IMR-90 (cell line): ENCODE results near the gene ALDOC. TPM values are rescaled to one million over a fixed set of nuclear protein-coding genes. Genes with fewer than 3 reads are reported as not detected.

Experiments used
- ATAC-seq: fragments of 200-7000 bp; cut with Tn5 transposase; 2 replicates; pipeline ENCODE4 v1.9.1; 2020; ENCODE audit warnings: low read depth, mild to moderate bottlenecking, moderate library complexity
- BruUV-seq: library from RNA; stranded (reverse); fragments of 400-500 nt; replicated peaks from 2 replicates; lab custom pipeline; 2021; lab: Mats Ljungman, UMichigan
- CTCF ChIA-PET: fragments of 300-600 bp; formaldehyde crosslinking; extraction: SDS; loops from one replicate; lab custom pipeline; 2021; ENCODE audit warnings: antibody characterized with exemption; lab: Yijun Ruan, JAX
- POLR2A ChIA-PET: fragments of 300-600 bp; sonication (Branson Sonifier 250); formaldehyde crosslinking; loops from one replicate; lab custom pipeline; 2022; ENCODE audit warnings: antibody characterized with exemption; ENCODE audit not compliant: unreplicated experiment; lab: Charles Lee
- DNase-seq: peaks from one replicate; pipeline ENCODE4 v3.0.0; 2013
- H2AFZ ChIP-seq: replicated peaks from 2 replicates; pipeline ENCODE3; 2013; ENCODE audit warnings: low read length, mild to moderate bottlenecking; ENCODE audit not compliant: poor library complexity
- H2AK5ac ChIP-seq: 2 replicates; pipeline ENCODE4 v1.6.1; 2013; ENCODE audit warnings: low read depth, low read length, inconsistent platforms
- H2AK9ac ChIP-seq: replicated peaks from 2 replicates; pipeline ENCODE3; 2013; ENCODE audit warnings: mild to moderate bottlenecking, low read depth, low read length, moderate library complexity; ENCODE audit not compliant: poor library complexity
- H2BK120ac ChIP-seq: 2 replicates; pipeline ENCODE4 v1.6.1; 2013; ENCODE audit warnings: low read depth, low read length, inconsistent platforms
- H2BK15ac ChIP-seq: 3 replicates; pipeline ENCODE4 v1.6.1; 2013; ENCODE audit warnings: low read depth, low read length, inconsistent platforms
- H2BK20ac ChIP-seq: 2 replicates; pipeline ENCODE4 v1.6.1; 2013; ENCODE audit warnings: low read depth, mild to moderate bottlenecking, inconsistent platforms, low read length, moderate library complexity
- H2BK5ac ChIP-seq: 2 replicates; pipeline ENCODE4 v1.6.1; 2013; ENCODE audit warnings: mild to moderate bottlenecking, low read depth, low read length, inconsistent platforms; ENCODE audit not compliant: poor library complexity, severe bottlenecking
- H3K14ac ChIP-seq: replicated peaks from 2 replicates; pipeline ENCODE4 v1.6.1; 2013; ENCODE audit warnings: low read depth, low read length, inconsistent platforms
- H3K18ac ChIP-seq: 2 replicates; pipeline ENCODE4 v1.6.1; 2013; ENCODE audit warnings: low read depth, low read length, control low read depth
- H3K23ac ChIP-seq: 2 replicates; pipeline ENCODE4 v1.6.1; 2013; ENCODE audit warnings: low read depth, low read length, inconsistent platforms
- H3K27ac ChIP-seq: 2 replicates; pipeline ENCODE4 v1.5.1; 2013; ENCODE audit warnings: mild to moderate bottlenecking, control low read depth, low read length; ENCODE audit not compliant: insufficient read depth
- H3K27me3 ChIP-seq: 2 replicates; pipeline ENCODE4 v1.6.1; 2013; ENCODE audit warnings: low read length; ENCODE audit not compliant: control insufficient read depth, insufficient read depth
- H3K36me3 ChIP-seq: 2 replicates; pipeline ENCODE4 v1.6.1; 2013; ENCODE audit warnings: low read length, mixed read lengths; ENCODE audit not compliant: control insufficient read depth, insufficient read depth
- H3K4ac ChIP-seq: 2 replicates; pipeline ENCODE4 v1.6.1; 2013; ENCODE audit warnings: low read depth, low read length, inconsistent platforms
- H3K4me1 ChIP-seq: 2 replicates; pipeline ENCODE4 v1.6.1; 2013; ENCODE audit warnings: low read length, mixed read lengths; ENCODE audit not compliant: control insufficient read depth, insufficient read depth
- H3K4me2 ChIP-seq: 2 replicates; pipeline ENCODE4 v1.6.1; 2013; ENCODE audit warnings: low read depth, mild to moderate bottlenecking, control low read depth, low read length, moderate library complexity
- H3K4me3 ChIP-seq: 2 replicates; pipeline ENCODE4 v1.5.1; 2013; ENCODE audit warnings: low read depth, mild to moderate bottlenecking, control low read depth, low read length, moderate library complexity; ENCODE audit not compliant: insufficient read depth
- H3K56ac ChIP-seq: 2 replicates; pipeline ENCODE4 v1.6.1; 2013; ENCODE audit warnings: low read length, inconsistent platforms; ENCODE audit not compliant: insufficient read depth; ENCODE audit errors: extremely low read depth
- H3K79me1 ChIP-seq, 2 experiments: 2 replicates each; pipeline ENCODE4 v1.6.1; 2013; ENCODE audit warnings: low read length in 2 of 2, inconsistent platforms in 1 of 2, low read depth in 1 of 2
- H3K9ac ChIP-seq: 2 replicates; pipeline ENCODE4 v1.6.1; 2013; ENCODE audit warnings: low read depth, low read length, control low read depth
- H3K9me1 ChIP-seq: 2 replicates; pipeline ENCODE4 v1.6.1; 2013; ENCODE audit warnings: low read length, inconsistent platforms; ENCODE audit not compliant: insufficient read depth
- H3K9me3 ChIP-seq: 2 replicates; pipeline ENCODE4 v1.6.1; 2013; ENCODE audit warnings: low read length; ENCODE audit not compliant: control insufficient read depth, insufficient read depth
- H4K20me1 ChIP-seq: 2 replicates; pipeline ENCODE4 v1.6.1; 2013; ENCODE audit warnings: low read length, inconsistent platforms; ENCODE audit not compliant: insufficient read depth
- H4K5ac ChIP-seq: 2 replicates; pipeline ENCODE4 v1.6.1; 2013; ENCODE audit warnings: mild to moderate bottlenecking, low read depth, low read length, control low read depth
- H4K8ac ChIP-seq, 2 experiments: 2 replicates each; pipeline ENCODE4 v1.6.1; 2013; ENCODE audit warnings: low read depth in 2 of 2, low read length in 2 of 2, control low read depth in 1 of 2, inconsistent platforms in 1 of 2
- H4K91ac ChIP-seq: 2 replicates; pipeline ENCODE4 v1.6.1; 2013; ENCODE audit warnings: low read depth, low read length, inconsistent platforms; ENCODE audit not compliant: insufficient read depth
- BHLHE40 ChIP-seq: fragments of 150-350 bp; IDR thresholded peaks from 2 replicates; pipeline ENCODE4 v1.6.1; 2016; ENCODE audit warnings: mild to moderate bottlenecking, low read depth, low read length
- CTCF ChIP-seq: conservative IDR thresholded peaks from 2 replicates; pipeline ENCODE4 v1.5.1; 2012; ENCODE audit warnings: mild to moderate bottlenecking, low read depth, low read length, improper control_type of control experiment
- RAD21 ChIP-seq: IDR thresholded peaks from 2 replicates; pipeline ENCODE4 v1.6.1; 2012; ENCODE audit warnings: low read length, improper control_type of control experiment
- RFX5 ChIP-seq: IDR thresholded peaks from 2 replicates; pipeline ENCODE4 v1.8.0; 2012; ENCODE audit warnings: low read depth, mild to moderate bottlenecking, low read length, moderate library complexity
- SMC3 ChIP-seq: fragments of 150-350 bp; IDR thresholded peaks from 2 replicates; pipeline ENCODE4 v1.6.1; 2016; ENCODE audit warnings: low read depth, mild to moderate bottlenecking, antibody characterized with exemption, low read length, moderate library complexity
- WGBS, 2 experiments: methylation state at CpG; one replicate each; pipeline versions ENCODE4 v1.1.5 to v1.1.7; 2013; ENCODE audit warnings: missing lambda C conversion rate in 2 of 2; ENCODE audit not compliant: insufficient read length in 1 of 2; ENCODE audit errors: extremely low coverage in 2 of 2; 5-methylcytosine and 5-hydroxymethylcytosine counted together
- dilution Hi-C: fragments of 300-500 bp; cut with HindIII; formaldehyde crosslinking; loops from one replicate; pipeline ENCODE4 v1.14.3; 2018; ENCODE audit warnings: low sequenced_read_pairs; ENCODE audit not compliant: unreplicated experiment
- in situ Hi-C: fragments of 300-500 bp; cut with MboI; formaldehyde crosslinking; loops from 3 replicates; pipeline ENCODE4 v1.14.3; 2019; ENCODE audit warnings: low sequenced_read_pairs, inconsistent platforms, mixed read lengths
- intact Hi-C: fragments of 100-400 bp; cut with micrococcal nuclease; formaldehyde crosslinking; loops from 2 replicates; pipeline ENCODE4 v1.10.0; 2022
- polyA plus RNA-seq, 3 experiments: library from polyadenylated mRNA; depleted of rRNA; stranded (reverse); fragments of >200 nt; gene quantifications; 2 replicates each; pipeline ENCODE4 v1.2.3, GENCODE V29; 2012; ENCODE audit warnings: low replicate concordance in 1 of 3
- total RNA-seq: library from RNA; depleted of rRNA; stranded (reverse); fragments of >200 nt; gene quantifications from 2 replicates; pipeline ENCODE4 v1.2.3, GENCODE V29; 2012

The ALDOC gene
- total and polyA plus RNA-seq, 2 of the 4 experiments (the other 2 are of a cell fraction): 47.0 to 69.7 TPM

- no peak overlapping the region for H3K23ac ChIP-seq
- H3K79me1 ChIP-seq: peaks cover 7 to 14% of the 10 kb centered on the region in 2 experiments; a peak in 2 of 4 replicates
- DNase-seq (no peak), ATAC-seq (no peak; the same call in 1 of the 2 replicates)
- no peak overlapping the region for H3K4me3 ChIP-seq
- H2AFZ ChIP-seq: peak overlapping the region; percentile 57
- H3K27ac ChIP-seq: no peak overlapping the region
- 0 out of 2 replicates have a peak, but pooled peaks cover under 1% of the 10 kb centered on the region for H4K20me1 ChIP-seq
- H3K4me2 ChIP-seq: no peak overlapping the region
- ChIA-PET CTCF (no interaction called here), POLR2A (no interaction called here)
- no peak overlapping the region for H3K56ac ChIP-seq
- WGBS, 2 experiments: 68% methylated on average over 3 of the region's 6 CpGs; no CpG with 5 or more reads in 1 of the 2 experiments
- no peak overlapping the region for H4K5ac ChIP-seq
- no peak overlapping the region for H4K91ac ChIP-seq
- in situ Hi-C loops: no loop called here
- no peak overlapping the region for H2BK120ac ChIP-seq
- H2BK5ac ChIP-seq: no peak overlapping the region
- no peak overlapping the region for H2BK20ac ChIP-seq
- dilution Hi-C loops: no loop called here
- peaks cover 8% of the 10 kb centered on the region; the same call in 1 of the 2 replicates for H3K36me3 ChIP-seq
- BruUV-seq: no TSS peak
- H3K18ac ChIP-seq: no peak overlapping the region
- no peak overlapping the region for H2AK5ac ChIP-seq
- no peak overlapping the region for H3K9ac ChIP-seq
- H3K9me1 ChIP-seq: no peaks in the 10 kb centered on the region
- no peak overlapping the region for H3K4ac ChIP-seq
- intact Hi-C loops: loop anchor here (10.0 kb wide), 1 partner anchor 141 kb away; the partner anchor contains the start of gene SLC46A1
- H3K27me3 ChIP-seq: no peaks in the 10 kb centered on the region
- 0 out of 4 replicates have a peak overlapping the region, but pooled peaks of 1 of the 2 experiments have one; percentile 14 for H4K8ac ChIP-seq
- H2AK9ac ChIP-seq: no peak overlapping the region
- H2BK15ac ChIP-seq: no peak overlapping the region
- no peak overlapping the region for H3K14ac ChIP-seq
- H3K9me3 ChIP-seq: no peaks in the 10 kb centered on the region
- H3K4me1 ChIP-seq: no peaks in the 10 kb centered on the region; the same call in 1 of the 2 replicates
- TF ChIP-seq SMC3 (no peak), RFX5 (no peak), CTCF (no peak), RAD21 (no peak), BHLHE40 (no peak)
Observed at GRCh38 chr17:28545787-28546415, 30.8 kb downstream of the ALDOC start.
